Measurements from ENCODE around the gene PLN. TPM values are rescaled to one million over a fixed set of nuclear protein-coding genes. Genes with fewer than 3 reads are reported as not detected.

Gene PLN
- total RNA-seq, 1 experiment from 2014 or later, result not detected

DNA sequence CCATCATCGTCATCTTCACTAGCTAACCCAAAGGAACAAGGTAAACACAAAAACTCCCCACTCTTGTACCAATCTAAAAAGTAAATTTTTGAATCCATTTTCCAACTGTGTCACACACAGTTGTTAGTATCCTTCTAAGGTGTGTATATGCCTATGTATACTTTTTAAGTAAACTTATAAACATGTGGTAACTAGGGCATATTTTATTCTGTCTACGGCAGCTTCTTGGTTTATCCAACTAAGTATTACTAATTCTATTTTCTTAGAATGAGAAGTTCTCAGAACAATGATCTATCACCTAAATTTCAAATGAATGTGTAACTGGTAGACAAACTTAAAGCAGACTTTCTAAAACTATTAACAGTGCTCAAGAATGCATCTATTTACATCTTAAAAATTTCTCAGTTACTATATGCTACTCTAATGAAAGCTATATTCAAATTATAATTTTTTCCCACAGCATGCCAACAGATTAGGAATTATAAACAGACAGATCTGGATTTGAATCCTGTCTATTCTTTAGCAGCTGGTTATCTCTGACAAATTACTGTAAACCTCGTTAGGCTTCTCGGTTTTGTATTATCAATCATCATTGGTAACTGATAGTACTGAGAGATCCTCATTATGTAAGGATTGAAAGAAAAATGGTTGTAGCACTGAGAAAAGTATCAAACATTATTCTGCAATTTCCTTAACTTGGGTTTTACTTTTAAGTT lies 1.8 kb upstream of the PLN start:
- H3K79me2 ChIP-seq (ENCODE audit: low read depth), result no peaks in the 10 kb centered on the region
- H3K27ac ChIP-seq, result no peak overlapping the region
- no peaks in the 10 kb centered on the region for H3K36me3 ChIP-seq (ENCODE audit: low read depth)
- ChIA-PET CTCF (no interaction called here), POLR2A (ENCODE audit: unreplicated experiment) (no interaction called here)
- no peaks in the 10 kb centered on the region; the same call in 1 of the 2 replicates for H3K9me2 ChIP-seq (ENCODE audit: insufficient read depth)
- no TSS peak for BruUV-seq (replicated peaks)
- no peak for DNase-seq
- H3K9me3 ChIP-seq (ENCODE audit: insufficient read depth, low read depth), result no peaks in the 10 kb centered on the region
- H4K20me1 ChIP-seq (ENCODE audit: insufficient read depth), result 0 out of 2 replicates have a peak, but pooled peaks cover 2% of the 10 kb centered on the region
- no peak overlapping the region for H3K4me3 ChIP-seq
- H3F3A ChIP-seq (ENCODE audit: insufficient read depth, low read depth), result no peaks in the 10 kb centered on the region; the same call in 1 of the 2 replicates
- H3K27me3 ChIP-seq (ENCODE audit: insufficient read depth, low read depth), result no peaks in the 10 kb centered on the region
- no peaks in the 10 kb centered on the region for H3K4me1 ChIP-seq (replicated peaks; ENCODE audit: insufficient read depth)
- TF ChIP-seq EZH2 (IDR thresholded peaks at IDR 0.05; ENCODE audit: low read depth), result no peak
- TF ChIP-seq, protein P1, sequence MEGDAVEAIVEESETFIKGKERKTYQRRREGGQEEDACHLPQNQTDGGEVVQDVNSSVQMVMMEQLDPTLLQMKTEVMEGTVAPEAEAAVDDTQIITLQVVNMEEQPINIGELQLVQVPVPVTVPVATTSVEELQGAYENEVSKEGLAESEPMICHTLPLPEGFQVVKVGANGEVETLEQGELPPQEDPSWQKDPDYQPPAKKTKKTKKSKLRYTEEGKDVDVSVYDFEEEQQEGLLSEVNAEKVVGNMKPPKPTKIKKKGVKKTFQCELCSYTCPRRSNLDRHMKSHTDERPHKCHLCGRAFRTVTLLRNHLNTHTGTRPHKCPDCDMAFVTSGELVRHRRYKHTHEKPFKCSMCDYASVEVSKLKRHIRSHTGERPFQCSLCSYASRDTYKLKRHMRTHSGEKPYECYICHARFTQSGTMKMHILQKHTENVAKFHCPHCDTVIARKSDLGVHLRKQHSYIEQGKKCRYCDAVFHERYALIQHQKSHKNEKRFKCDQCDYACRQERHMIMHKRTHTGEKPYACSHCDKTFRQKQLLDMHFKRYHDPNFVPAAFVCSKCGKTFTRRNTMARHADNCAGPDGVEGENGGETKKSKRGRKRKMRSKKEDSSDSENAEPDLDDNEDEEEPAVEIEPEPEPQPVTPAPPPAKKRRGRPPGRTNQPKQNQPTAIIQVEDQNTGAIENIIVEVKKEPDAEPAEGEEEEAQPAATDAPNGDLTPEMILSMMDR (conservative IDR thresholded peaks at IDR 0.05), result no peak
- intact Hi-C loops (cut with micrococcal nuclease; ENCODE audit: unreplicated experiment), result no loop called here
- H2AFZ ChIP-seq, result no peak overlapping the region
- no peak overlapping the region for H3K4me2 ChIP-seq

DNA sequence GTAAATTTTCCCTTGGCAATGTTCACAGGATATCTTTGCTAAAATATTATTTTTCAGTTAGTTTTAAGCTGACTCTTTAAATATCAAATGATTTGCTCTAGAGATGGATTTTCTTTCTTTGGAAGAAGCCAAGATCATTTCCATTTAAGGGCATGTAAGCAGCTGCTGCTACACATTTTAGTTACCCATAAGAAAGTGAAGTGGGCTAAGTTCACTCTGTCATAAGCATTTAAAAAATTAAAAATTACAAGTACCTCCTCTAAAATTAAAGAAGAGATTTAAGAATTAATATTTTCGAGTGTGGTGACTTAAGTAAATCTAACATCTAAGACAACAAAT lies 1.2 kb upstream of the PLN start:
- Histone ChIP-seq H4K20me1 (ENCODE audit: insufficient read depth) (0 out of 2 replicates have a peak, but pooled peaks cover 2% of the 10 kb centered on the region), H3K4me2 (no peak overlapping the region), H3K36me3 (ENCODE audit: low read depth) (no peaks in the 10 kb centered on the region), H3K27me3 (ENCODE audit: insufficient read depth, low read depth) (no peaks in the 10 kb centered on the region), H3K9me2 (ENCODE audit: insufficient read depth) (no peaks in the 10 kb centered on the region; the same call in 1 of the 2 replicates), H3K4me3 (no peak overlapping the region), H3K9me3 (ENCODE audit: insufficient read depth, low read depth) (no peaks in the 10 kb centered on the region), H3K27ac (no peak overlapping the region), H3K79me2 (ENCODE audit: low read depth) (no peaks in the 10 kb centered on the region), H3F3A (ENCODE audit: insufficient read depth, low read depth) (no peaks in the 10 kb centered on the region; the same call in 1 of the 2 replicates), H3K4me1 (replicated peaks; ENCODE audit: insufficient read depth) (no peaks in the 10 kb centered on the region), H2AFZ (no peak overlapping the region)
- no TSS peak for BruUV-seq (replicated peaks)
- ChIA-PET POLR2A (ENCODE audit: unreplicated experiment) (no interaction called here), CTCF (no interaction called here)
- TF ChIP-seq EZH2 (IDR thresholded peaks at IDR 0.05; ENCODE audit: low read depth), result no peak
- TF ChIP-seq, protein P1 (conservative IDR thresholded peaks at IDR 0.05), result no peak
- DNase-seq, result no peak
- intact Hi-C loops (cut with micrococcal nuclease; ENCODE audit: unreplicated experiment), result no loop called here

DNA sequence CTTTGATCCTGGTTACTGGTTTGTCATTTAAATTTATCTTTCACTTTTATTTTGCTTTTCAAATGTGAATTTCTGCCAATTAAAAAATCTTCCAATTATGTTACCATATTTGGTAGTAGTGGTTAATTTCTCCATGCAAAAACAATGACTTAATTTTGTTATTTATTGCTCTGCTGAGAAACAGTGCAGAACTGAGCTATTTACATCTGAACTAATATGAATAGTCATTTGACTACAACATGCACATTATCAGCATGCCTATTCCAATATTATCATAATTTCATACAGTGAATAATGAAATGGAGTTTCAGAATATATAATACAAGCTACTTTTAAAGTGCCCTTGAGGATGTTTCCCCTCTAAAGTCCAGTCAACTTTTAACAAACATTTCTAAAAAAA lies 517 bp downstream of the PLN start:
- DNase-seq, result no peak
- H3K4me2 ChIP-seq, result no peak overlapping the region
- H3F3A ChIP-seq (ENCODE audit: insufficient read depth, low read depth), result no peaks in the 10 kb centered on the region; the same call in 1 of the 2 replicates
- no TSS peak for BruUV-seq (replicated peaks)
- H3K4me1 ChIP-seq (replicated peaks; ENCODE audit: insufficient read depth), result no peaks in the 10 kb centered on the region
- H2AFZ ChIP-seq, result no peak overlapping the region
- no peaks in the 10 kb centered on the region; the same call in 1 of the 2 replicates for H3K9me2 ChIP-seq (ENCODE audit: insufficient read depth)
- POLR2A ChIA-PET (ENCODE audit: unreplicated experiment), result no interaction called here
- no peak overlapping the region for H3K27ac ChIP-seq
- H3K36me3 ChIP-seq (ENCODE audit: low read depth), result no peaks in the 10 kb centered on the region
- H4K20me1 ChIP-seq (ENCODE audit: insufficient read depth), result 0 out of 2 replicates have a peak, but pooled peaks cover 2% of the 10 kb centered on the region
- no peaks in the 10 kb centered on the region for H3K9me3 ChIP-seq (ENCODE audit: insufficient read depth, low read depth)
- TF ChIP-seq, protein P1 (conservative IDR thresholded peaks at IDR 0.05), result no peak
- intact Hi-C loops (cut with micrococcal nuclease; ENCODE audit: unreplicated experiment), result no loop called here
- CTCF ChIA-PET, result interaction anchor here (0.5 kb wide), 1 partner anchor 9 kb away, joined by 3 read pairs; no protein-coding TSS in a partner anchor
- no peaks in the 10 kb centered on the region for H3K27me3 ChIP-seq (ENCODE audit: insufficient read depth, low read depth)
- H3K79me2 ChIP-seq (ENCODE audit: low read depth), result no peaks in the 10 kb centered on the region
- H3K4me3 ChIP-seq, result no peak overlapping the region

All from PC-9 (cell line).